WTC11 (cell line): ENCODE measurements around the gene STK32C. TPM values are rescaled to one million over a fixed set of nuclear protein-coding genes. Genes with fewer than 3 reads are reported as not detected.

Experiments
- ATAC-seq: fragments of 200-7000 bp; cut with Tn5 transposase; 2 replicates; pipeline ENCODE4 v1.10.0; 2021; ENCODE audit warnings: mild to moderate bottlenecking, moderate library complexity
- CTCF ChIA-PET: fragments of 300-600 bp; sonication (Branson Sonifier 250); formaldehyde crosslinking; loops from one replicate; lab custom pipeline; 2021; ENCODE audit warnings: antibody characterized with exemption; lab: Charles Lee
- POLR2A ChIA-PET: fragments of 350-600 bp; sonication (Branson Sonifier 250); formaldehyde crosslinking; loops from one replicate; lab custom pipeline; 2021; ENCODE audit warnings: antibody characterized with exemption; lab: Charles Lee
- DNase-seq: peaks from one replicate; pipeline ENCODE4 v3.0.0; 2021; ENCODE audit warnings: low spot score
- H3K27ac Mint-ChIP-seq: 2 replicates; pipeline ENCODE4 v1.8.0; 2021; ENCODE audit warnings: mixed read lengths
- H3K27me3 Mint-ChIP-seq: 2 replicates; pipeline ENCODE4 v1.8.0; 2021; ENCODE audit warnings: low read depth, mild to moderate bottlenecking, moderate library complexity, mixed read lengths
- H3K36me3 Mint-ChIP-seq: 2 replicates; pipeline ENCODE4 v1.8.0; 2021; ENCODE audit warnings: mixed read lengths
- H3K4me1 Mint-ChIP-seq: 2 replicates; pipeline ENCODE4 v1.8.0; 2022; ENCODE audit warnings: mixed read lengths
- H3K4me3 Mint-ChIP-seq: 2 replicates; pipeline ENCODE4 v1.8.0; 2021; ENCODE audit warnings: mild to moderate bottlenecking, moderate library complexity, mixed read lengths
- H3K9me3 Mint-ChIP-seq: 2 replicates; pipeline ENCODE4 v1.8.0; 2021; ENCODE audit warnings: mixed read lengths
- AR ChIP-seq: fragments of 250-450 bp; sonication (Bioruptor Pico); IDR thresholded peaks from 2 replicates; pipeline ENCODE4 v1.9.0; 2021; ENCODE audit warnings: mild to moderate bottlenecking
- CREB1 ChIP-seq: sonication (generic); formaldehyde crosslinking; IDR thresholded peaks from 2 replicates; pipeline ENCODE4 v1.8.0; 2023; ENCODE audit warnings: mild to moderate bottlenecking, missing genetic modification reagents
- CREM ChIP-seq: sonication (generic); formaldehyde crosslinking; IDR thresholded peaks from 2 replicates; pipeline ENCODE4 v1.8.1; 2022; ENCODE audit warnings: mild to moderate bottlenecking, missing genetic modification reagents, moderate library complexity
- E2F5 ChIP-seq: sonication (generic); formaldehyde crosslinking; IDR thresholded peaks from 2 replicates; pipeline ENCODE4 v1.8.1; 2022; ENCODE audit warnings: mild to moderate bottlenecking, moderate library complexity, missing genetic modification reagents
- ELF4 ChIP-seq: sonication (generic); formaldehyde crosslinking; IDR thresholded peaks from 2 replicates; pipeline ENCODE4 v1.8.1; 2022; ENCODE audit warnings: low read depth, mild to moderate bottlenecking, moderate library complexity, missing genetic modification reagents
- GABPB1 ChIP-seq: sonication (generic); formaldehyde crosslinking; IDR thresholded peaks from 2 replicates; pipeline ENCODE4 v1.8.1; 2023; ENCODE audit warnings: mild to moderate bottlenecking, missing genetic modification reagents
- GTF2I ChIP-seq: fragments of 250-450 bp; sonication (Bioruptor Pico); conservative IDR thresholded peaks from 2 replicates; pipeline ENCODE4 v1.4.0; 2021; ENCODE audit warnings: mild to moderate bottlenecking
- HMGA2 ChIP-seq: fragments of 250-450 bp; sonication (Bioruptor Pico); IDR thresholded peaks from 2 replicates; pipeline ENCODE4 v1.4.0; 2021; ENCODE audit warnings: mild to moderate bottlenecking, moderate library complexity
- IRF2 ChIP-seq: sonication (generic); formaldehyde crosslinking; IDR thresholded peaks from 2 replicates; pipeline ENCODE4 v1.8.0; 2022; ENCODE audit warnings: low read depth, missing genetic modification reagents, borderline replicate concordance
- KAT7 ChIP-seq: sonication (generic); formaldehyde crosslinking; IDR thresholded peaks from 2 replicates; pipeline ENCODE4 v1.8.1; 2023; ENCODE audit warnings: missing genetic modification reagents, mild to moderate bottlenecking, borderline replicate concordance
- MAX ChIP-seq: sonication (generic); formaldehyde crosslinking; IDR thresholded peaks from 2 replicates; pipeline ENCODE4 v1.8.0; 2022; ENCODE audit warnings: mild to moderate bottlenecking, missing genetic modification reagents
- NFE2L1 ChIP-seq: sonication (generic); formaldehyde crosslinking; IDR thresholded peaks from 2 replicates; pipeline ENCODE4 v1.8.1; 2023; ENCODE audit warnings: missing genetic modification reagents
- NR2C2 ChIP-seq: sonication (generic); formaldehyde crosslinking; IDR thresholded peaks from 2 replicates; pipeline ENCODE4 v1.8.0; 2022; ENCODE audit warnings: mild to moderate bottlenecking, missing genetic modification reagents
- SOX15 ChIP-seq: fragments of 250-450 bp; sonication (Bioruptor Pico); IDR thresholded peaks from 2 replicates; pipeline ENCODE4 v1.9.0; 2021; ENCODE audit warnings: mild to moderate bottlenecking
- TCF7 ChIP-seq: sonication (generic); formaldehyde crosslinking; IDR thresholded peaks from 2 replicates; pipeline ENCODE4 v1.8.0; 2022; ENCODE audit warnings: mild to moderate bottlenecking, low read depth, missing genetic modification reagents, moderate library complexity
- TEAD4 ChIP-seq: sonication (generic); formaldehyde crosslinking; IDR thresholded peaks from 2 replicates; pipeline ENCODE4 v1.8.0; 2022; ENCODE audit warnings: mild to moderate bottlenecking, missing genetic modification reagents
- ZNF121 ChIP-seq: sonication (generic); formaldehyde crosslinking; IDR thresholded peaks from 2 replicates; pipeline ENCODE4 v1.8.0; 2023; ENCODE audit warnings: missing genetic modification reagents
- ZNF219 ChIP-seq: sonication (generic); formaldehyde crosslinking; IDR thresholded peaks from 2 replicates; pipeline ENCODE4 v1.8.0; 2023; ENCODE audit warnings: missing genetic modification reagents, mild to moderate bottlenecking, borderline replicate concordance
- ZNF317 ChIP-seq: sonication (generic); formaldehyde crosslinking; IDR thresholded peaks from 2 replicates; pipeline ENCODE4 v1.8.1; 2023; ENCODE audit warnings: low read depth, mild to moderate bottlenecking, moderate library complexity, missing genetic modification reagents, borderline replicate concordance
- ZNF416 ChIP-seq: fragments of 250-450 bp; sonication (Bioruptor Pico); IDR thresholded peaks from 2 replicates; pipeline ENCODE4 v1.9.0; 2021; ENCODE audit warnings: mild to moderate bottlenecking, inconsistent platforms
- total RNA-seq: library from RNA; stranded (reverse); gene quantifications from 3 replicates; pipeline ENCODE4 v1.2.3, GENCODE V29; 2021
- TF ChIP-seq, protein P1 (sequence below): sonication (generic); formaldehyde crosslinking; IDR thresholded peaks from 2 replicates; pipeline ENCODE4 v1.8.1; 2023; ENCODE audit warnings: mild to moderate bottlenecking, missing genetic modification reagents
- TF ChIP-seq, protein P2 (sequence below): fragments of 250-450 bp; sonication (Bioruptor Pico); conservative IDR thresholded peaks from 2 replicates; pipeline ENCODE4 v1.9.0; 2021; ENCODE audit warnings: mild to moderate bottlenecking

The STK32C gene
- total RNA-seq, 1 experiment from 2014 or later: 20.7 TPM

- DNase-seq (no peak), ATAC-seq (no peak)
- TF ChIP-seq, protein P1, sequence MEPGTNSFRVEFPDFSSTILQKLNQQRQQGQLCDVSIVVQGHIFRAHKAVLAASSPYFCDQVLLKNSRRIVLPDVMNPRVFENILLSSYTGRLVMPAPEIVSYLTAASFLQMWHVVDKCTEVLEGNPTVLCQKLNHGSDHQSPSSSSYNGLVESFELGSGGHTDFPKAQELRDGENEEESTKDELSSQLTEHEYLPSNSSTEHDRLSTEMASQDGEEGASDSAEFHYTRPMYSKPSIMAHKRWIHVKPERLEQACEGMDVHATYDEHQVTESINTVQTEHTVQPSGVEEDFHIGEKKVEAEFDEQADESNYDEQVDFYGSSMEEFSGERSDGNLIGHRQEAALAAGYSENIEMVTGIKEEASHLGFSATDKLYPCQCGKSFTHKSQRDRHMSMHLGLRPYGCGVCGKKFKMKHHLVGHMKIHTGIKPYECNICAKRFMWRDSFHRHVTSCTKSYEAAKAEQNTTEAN: no peak
- TF ChIP-seq ZNF121 (CRISPR knock-in tag) (no peak), E2F5 (CRISPR knock-in tag) (no peak), ZNF219 (CRISPR knock-in tag) (no peak), NR2C2 (CRISPR knock-in tag) (no peak), ELF4 (CRISPR knock-in tag) (no peak), ZNF416 (CRISPR knock-in tag) (no peak), TCF7 (no peak), GTF2I (no peak), IRF2 (no peak), KAT7 (CRISPR knock-in tag) (no peak), ZNF317 (no peak), HMGA2 (CRISPR knock-in tag) (no peak), SOX15 (CRISPR knock-in tag) (no peak), TEAD4 (CRISPR knock-in tag) (no peak), CREB1 (CRISPR knock-in tag) (no peak), AR (no peak)
- TF ChIP-seq, protein P2, sequence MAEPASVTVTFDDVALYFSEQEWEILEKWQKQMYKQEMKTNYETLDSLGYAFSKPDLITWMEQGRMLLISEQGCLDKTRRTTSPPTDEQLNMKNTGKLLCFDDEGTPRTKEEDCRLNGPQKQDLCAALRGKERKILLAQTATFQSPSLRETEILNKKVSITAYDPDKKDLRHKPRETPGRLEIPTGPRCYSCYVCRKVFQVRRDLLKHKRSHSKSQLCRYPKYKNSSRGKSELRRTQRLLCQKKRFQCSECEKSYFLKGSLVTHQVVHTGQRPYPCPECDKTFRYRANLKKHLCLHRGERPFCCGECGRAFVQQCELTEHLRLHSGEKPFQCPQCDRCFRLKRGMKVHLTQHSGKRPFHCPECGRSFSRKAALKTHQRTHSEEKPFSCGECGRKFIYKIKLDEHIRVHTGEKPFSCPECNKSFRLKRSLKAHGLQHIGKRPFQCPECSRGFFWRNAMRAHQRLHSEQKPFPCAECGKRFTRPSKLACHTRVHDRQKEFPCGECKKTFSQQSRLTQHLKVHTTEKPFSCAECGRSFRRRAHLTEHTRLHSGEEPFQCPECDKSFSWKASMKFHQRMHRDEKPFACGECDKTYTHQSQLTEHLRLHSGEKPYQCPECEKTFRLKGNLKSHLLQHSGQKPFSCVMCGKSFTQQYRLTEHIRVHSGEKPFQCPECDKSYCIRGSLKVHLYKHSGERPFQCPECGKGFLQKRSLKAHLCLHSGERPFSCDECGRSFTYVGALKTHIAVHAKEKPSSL (CRISPR knock-in tag): no peak
- Mint-ChIP-seq H3K27ac (no peak overlapping the region), H3K4me1 (peaks cover 4% of the 10 kb centered on the region), H3K9me3 (no peaks in the 10 kb centered on the region), H3K36me3 (no peaks in the 10 kb centered on the region), H3K27me3 (peaks cover 35% of the 10 kb centered on the region), H3K4me3 (no peak overlapping the region)
- CTCF ChIA-PET: interaction anchor here (1.2 kb wide), 1 partner anchor 159 kb away, joined by 3 read pairs; no protein-coding TSS in a partner anchor
- POLR2A ChIA-PET: no interaction called here
Measured at GRCh38 chr10:132181691-132182425, 125.9 kb downstream of the STK32C start.

DNA sequence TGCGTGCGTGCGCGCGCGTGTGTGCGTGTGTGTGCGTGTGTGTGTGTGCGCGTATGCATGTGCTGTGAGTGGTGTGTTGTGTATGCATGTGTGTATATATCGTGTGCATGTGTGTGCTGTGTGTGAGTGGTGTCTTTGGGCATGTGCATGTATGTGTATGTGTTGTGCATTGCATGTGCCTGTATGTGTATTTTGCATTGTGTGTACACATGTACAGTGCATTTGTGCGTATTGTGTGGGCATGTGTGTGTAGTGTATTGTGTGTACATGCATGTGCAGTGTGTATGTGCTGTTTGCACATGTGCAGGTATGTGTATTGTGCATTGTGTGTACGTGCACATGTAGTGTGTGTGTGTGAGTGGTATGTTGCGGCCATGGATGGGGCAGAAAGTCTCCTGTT, 127.0 kb downstream of the STK32C start:
- TF ChIP-seq MAX (CRISPR knock-in tag): no peak
- no peak for TF ChIP-seq CREM (CRISPR knock-in tag)
- no peak for TF ChIP-seq GABPB1 (CRISPR knock-in tag)
- TF ChIP-seq NFE2L1: no peak
- peaks cover 38% of the 10 kb centered on the region for H3K27me3 Mint-ChIP-seq
- H3K36me3 Mint-ChIP-seq: no peaks in the 10 kb centered on the region
- ATAC-seq (no peak), DNase-seq (no peak)
- POLR2A ChIA-PET: no interaction called here
- H3K4me3 Mint-ChIP-seq: no peak overlapping the region
- peak overlapping the region; percentile 59 for H3K27ac Mint-ChIP-seq
- H3K4me1 Mint-ChIP-seq: peaks cover 16% of the 10 kb centered on the region
- CTCF ChIA-PET: interaction anchor here (1.2 kb wide), 1 partner anchor 158 kb away, joined by 3 read pairs; no protein-coding TSS in a partner anchor
- no peaks in the 10 kb centered on the region for H3K9me3 Mint-ChIP-seq
